NOMO-1 treated with dmso at 0.1 percent for 144 hours (cell line): ENCODE measurements around the gene NOC2L.

Source experiments
- DNase-seq: peaks from one replicate; lab custom pipeline; 2025; ENCODE audit not compliant: unreplicated experiment; lab: John Stamatoyannopoulos, UW

NOC2L gene

GRCh38 chr1:958823-959730, at the start of gene NOC2L:
TSS of gene NOC2L (minus strand) at chr1:959256. CDS start at chr1:959240, 16 bp downstream.
- DNase-seq = peak; percentile 77

GRCh38 chr1:1006305-1007159, 47.5 kb upstream of the NOC2L start:
- no peak for DNase-seq

GRCh38 chr1:1005774-1006304, 46.8 kb upstream of the NOC2L start:
- no peak for DNase-seq

GRCh38 chr1:1004780-1005697, 46.0 kb upstream of the NOC2L start:
- no peak for DNase-seq

- no peak for DNase-seq
Observed at GRCh38 chr1:1004420-1004779, 45.3 kb upstream of the NOC2L start.

GRCh38 chr1:1003618-1004419, 44.8 kb upstream of the NOC2L start:
- no peak for DNase-seq

GRCh38 chr1:1001057-1001783, 42.2 kb upstream of the NOC2L start:
- DNase-seq = no peak

- no peak for DNase-seq
Observed at GRCh38 chr1:1000357-1001056, 41.5 kb upstream of the NOC2L start.

GRCh38 chr1:999725-1000356, 40.8 kb upstream of the NOC2L start, which contains the start of gene HES4:
TSS of gene HES4 (minus strand) at chr1:1000097. CDS start at chr1:999973, 124 bp downstream.
- DNase-seq = peak; percentile 25

GRCh38 chr1:998995-999724, 40.1 kb upstream of the NOC2L start:
- no peak for DNase-seq

- DNase-seq = no peak
Observed at GRCh38 chr1:998745-998994, 39.6 kb upstream of the NOC2L start.

GRCh38 chr1:997993-998744, 39.1 kb upstream of the NOC2L start:
- DNase-seq = no peak

GRCh38 chr1:997713-997992, 38.6 kb upstream of the NOC2L start:
- no peak for DNase-seq

GRCh38 chr1:996851-997712, 38.0 kb upstream of the NOC2L start:
- no peak for DNase-seq

- DNase-seq = no peak
Observed at GRCh38 chr1:995665-996633, 36.9 kb upstream of the NOC2L start.
